OCI-LY3 (cell line): ENCODE measurements around the gene GAS2L3.

Experiments used
- CTCF ChIP-seq: fragments of 200-600, 300-600 bp; sonication (generic); IDR thresholded peaks from 2 replicates; pipeline ENCODE4 v1.5.1; 2014; ENCODE audit warnings: antibody characterized with exemption, low read length, low read depth
- EZH2phosphoT487 ChIP-seq: fragments of 200-600 bp; shearing (Covaris generic); IDR thresholded peaks from 2 replicates; pipeline ENCODE4 v1.6.1; 2018; ENCODE audit warnings: antibody characterized with exemption, mixed run types, low read depth

- TF ChIP-seq CTCF (no peak), EZH2phosphoT487 (no peak)
Measured at GRCh38 chr12:100528471-100529127, 44.9 kb upstream of the GAS2L3 start.
